CMK (cell line): ENCODE results near the gene ABCC10.
"Not testable (repeated sequence)": the region's sequence is repeated elsewhere in the genome, so short reads cannot be mapped to it uniquely, and the experiment has no call there.

Experiments
- DNase-seq: peaks from one replicate; pipeline ENCODE4 v3.0.0-alpha.2; 2010; ENCODE audit warnings: low read depth

ABCC10 gene

GRCh38 chr6:43408259-43408658 lies 19.1 kb upstream of the ABCC10 start:
- DNase-seq = no peak

- DNase-seq = not testable (repeated sequence)
Measured at GRCh38 chr6:43410776-43411175, 16.6 kb upstream of the ABCC10 start.

- no peak for DNase-seq
Measured at GRCh38 chr6:43412541-43412940, 14.8 kb upstream of the ABCC10 start.

DNA sequence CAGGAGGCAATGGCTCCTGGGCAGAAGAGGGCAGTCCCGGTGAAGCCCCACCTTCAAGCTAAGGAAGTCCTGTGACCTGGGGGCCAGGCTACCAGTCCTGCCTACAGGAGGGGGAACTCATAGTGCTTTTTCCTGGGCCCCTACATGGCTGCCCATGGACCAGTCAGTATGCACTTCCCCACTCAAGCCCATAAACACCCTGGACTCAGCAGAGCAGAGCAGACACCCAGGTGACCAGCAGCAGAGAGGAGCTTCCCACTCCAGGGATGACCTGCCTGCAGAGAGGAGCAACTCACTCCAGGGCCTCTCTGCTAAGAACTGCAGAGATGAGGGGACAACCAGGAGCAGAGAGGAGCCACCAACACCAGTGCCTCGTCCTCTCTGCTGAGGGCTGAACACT lies 14.3 kb upstream of the ABCC10 start:
- no peak for DNase-seq

DNA sequence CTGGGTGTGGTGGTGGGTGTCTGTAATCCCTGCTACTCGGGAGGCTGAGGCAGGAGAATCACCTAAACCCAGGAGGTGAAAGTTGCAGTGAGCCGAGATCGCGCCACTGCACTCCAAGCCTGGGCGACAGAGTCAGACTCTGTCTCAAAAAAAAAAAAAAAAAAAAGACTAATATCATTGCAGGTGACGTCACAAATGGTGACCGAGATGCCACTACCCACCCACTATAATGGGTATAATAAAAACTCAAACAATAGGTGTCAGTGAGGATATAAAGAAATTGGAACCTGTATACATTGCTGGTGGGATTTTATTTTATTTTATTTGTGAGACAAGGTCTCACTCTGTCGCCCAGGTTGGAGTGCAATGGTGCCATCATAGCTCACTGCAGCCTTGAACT lies 12.1 kb upstream of the ABCC10 start:
- not testable (repeated sequence) for DNase-seq

GRCh38 chr6:43416935-43417334 lies 10.4 kb upstream of the ABCC10 start:
- no peak for DNase-seq

DNA sequence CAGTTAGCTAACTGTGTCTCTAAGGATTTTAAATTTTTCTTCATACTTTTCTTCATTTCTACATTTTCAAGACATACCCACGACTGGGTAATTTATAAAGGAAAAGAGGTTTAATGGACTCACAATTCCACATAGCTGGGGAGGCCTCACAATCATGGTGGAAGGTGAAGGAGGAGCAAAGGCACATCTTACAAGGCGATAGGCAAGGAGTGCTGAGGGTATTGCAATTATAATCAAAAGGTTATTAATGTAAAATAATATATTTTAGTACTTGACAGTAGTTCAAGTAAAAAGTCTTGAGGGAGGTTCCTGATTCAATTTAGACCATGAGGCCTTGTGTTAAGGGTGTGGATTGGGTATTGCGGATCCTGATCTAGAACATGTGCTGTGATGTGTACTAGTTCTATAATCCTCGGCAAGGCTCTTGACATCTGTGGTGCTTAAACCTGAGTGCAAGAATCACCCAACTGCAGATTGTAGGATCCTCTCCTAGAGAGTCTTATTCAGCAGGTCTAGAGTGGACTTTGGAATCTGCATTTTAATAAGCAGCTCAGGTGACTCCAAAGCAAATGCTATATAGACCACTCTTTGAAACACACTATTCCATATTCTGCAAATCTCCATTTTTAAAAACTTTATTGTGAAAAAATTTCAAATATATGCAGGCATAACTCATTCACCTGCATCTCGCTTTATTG lies 7.2 kb upstream of the ABCC10 start:
- DNase-seq = no peak

GRCh38 chr6:43421831-43422230 lies 5.5 kb upstream of the ABCC10 start:
- DNase-seq = no peak

- not testable (repeated sequence) for DNase-seq
Measured at GRCh38 chr6:43425083-43425482, 2.3 kb upstream of the ABCC10 start.

GRCh38 chr6:43426928-43427405 lies 374 bp upstream of the ABCC10 start:
- no peak for DNase-seq

- DNase-seq = no peak
Measured at GRCh38 chr6:43428112-43428570, 800 bp downstream of the ABCC10 start.

DNA sequence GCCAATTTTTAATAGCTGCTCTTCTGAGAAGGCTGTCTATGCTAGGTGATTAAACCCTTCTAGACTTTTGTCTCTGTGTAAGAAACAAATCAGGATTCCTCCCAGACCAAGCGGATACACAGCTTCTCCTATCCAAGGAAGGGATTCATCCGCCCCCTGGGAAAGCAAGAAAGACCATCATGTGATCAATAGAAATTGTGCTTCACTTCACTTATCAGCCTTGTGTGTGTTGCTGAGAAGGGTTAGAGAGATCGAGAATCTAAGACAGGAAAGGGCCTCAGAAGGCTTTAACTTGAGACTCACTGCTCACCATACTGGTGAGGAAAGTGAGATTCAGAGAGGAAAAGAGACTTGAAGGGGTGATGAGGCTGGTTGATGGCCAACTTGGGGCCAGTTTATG lies 1.5 kb downstream of the ABCC10 start:
- DNase-seq = no peak

GRCh38 chr6:43432009-43432945 lies 4.9 kb downstream of the ABCC10 start:
- DNase-seq = no peak

GRCh38 chr6:43433148-43433547 lies 5.8 kb downstream of the ABCC10 start:
- DNase-seq = no peak

DNA sequence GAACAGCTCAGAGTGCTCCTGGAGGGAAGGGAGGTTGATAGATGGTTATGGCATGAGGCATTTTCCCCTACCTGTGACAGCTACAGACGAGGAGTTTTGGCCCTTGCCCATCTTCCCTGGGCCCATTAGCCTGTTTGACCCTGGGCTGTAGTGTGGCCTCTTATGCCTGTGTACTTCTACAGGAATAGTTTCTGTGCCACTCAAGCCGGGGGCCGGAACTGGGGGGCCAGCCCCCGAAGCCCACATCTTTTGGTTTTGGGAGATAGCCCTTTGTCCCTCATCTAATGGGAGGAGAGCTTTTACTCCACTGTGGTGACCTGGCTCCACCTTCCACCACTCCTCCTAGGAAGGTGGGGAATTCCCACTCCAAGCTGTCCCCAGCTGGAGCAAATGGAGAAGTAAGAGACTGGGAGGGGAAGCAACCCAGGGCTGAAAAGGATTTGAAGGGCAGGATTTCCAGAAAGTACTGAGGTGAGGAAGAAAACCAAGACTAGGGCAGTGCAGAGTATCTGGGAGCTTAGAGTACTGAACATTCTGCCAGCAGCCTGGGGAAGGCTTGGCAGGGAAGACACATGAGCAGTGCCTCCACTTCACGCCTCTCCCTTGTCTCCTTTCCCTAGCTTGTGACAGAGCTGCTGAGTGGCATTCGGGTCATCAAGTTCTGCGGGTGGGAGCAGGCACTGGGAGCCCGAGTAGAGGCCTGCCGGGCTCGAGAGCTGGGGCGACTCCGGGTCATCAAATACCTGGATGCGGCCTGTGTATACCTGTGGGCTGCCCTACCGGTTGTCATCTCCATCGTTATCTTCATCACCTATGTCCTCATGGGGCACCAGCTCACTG lies 6.9 kb downstream of the ABCC10 start:
- DNase-seq = no peak

GRCh38 chr6:43434943-43435342 lies 7.6 kb downstream of the ABCC10 start:
- DNase-seq = no peak

GRCh38 chr6:43435682-43436437 lies 8.5 kb downstream of the ABCC10 start:
- no peak for DNase-seq

- no peak for DNase-seq
Measured at GRCh38 chr6:43436577-43437282, 9.4 kb downstream of the ABCC10 start.

DNA sequence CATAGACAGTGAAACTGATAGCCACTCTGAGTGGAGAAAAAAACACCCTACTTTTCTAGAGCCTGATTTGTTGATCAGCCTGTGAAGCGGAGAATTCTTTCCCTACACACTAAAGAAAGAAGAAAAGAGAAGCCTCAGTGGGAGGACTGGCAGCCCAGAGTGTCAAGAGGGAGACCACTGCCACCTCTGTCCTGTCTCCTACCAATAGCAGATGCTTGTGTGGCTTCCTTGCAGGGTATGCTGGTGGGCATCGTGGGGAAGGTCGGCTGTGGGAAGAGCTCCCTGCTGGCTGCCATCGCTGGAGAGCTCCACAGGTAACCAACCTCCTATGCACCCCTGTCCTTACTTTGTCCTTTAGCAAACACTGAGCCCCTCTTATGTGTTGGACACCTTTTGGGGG lies 10.4 kb downstream of the ABCC10 start:
- DNase-seq = no peak

- no peak for DNase-seq
Measured at GRCh38 chr6:43442935-43443334, 15.6 kb downstream of the ABCC10 start.

DNA sequence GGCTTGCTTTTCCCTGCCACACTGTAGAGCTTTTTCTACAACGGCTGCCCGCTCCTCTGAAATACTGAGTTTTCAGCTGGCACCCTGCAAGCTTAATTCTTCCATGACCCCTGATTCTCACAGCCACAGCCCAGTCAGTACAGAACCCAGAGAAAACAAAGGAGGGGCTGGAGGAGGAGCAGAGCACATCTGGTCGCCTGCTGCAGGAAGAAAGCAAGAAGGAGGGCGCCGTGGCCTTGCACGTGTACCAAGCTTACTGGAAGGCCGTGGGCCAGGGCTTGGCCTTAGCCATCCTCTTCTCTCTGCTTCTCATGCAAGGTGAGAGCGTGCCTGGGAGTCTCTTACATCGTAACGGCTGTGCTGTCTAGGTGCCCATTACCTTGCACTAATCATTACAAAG lies 16.7 kb downstream of the ABCC10 start:
- no peak for DNase-seq
